Uterus (tissue), 4 donors: ENCODE results near the gene ST6GAL2. TPM values are rescaled to one million over a fixed set of nuclear protein-coding genes. Genes with fewer than 3 reads are reported as not detected.

ENCODE experiments used
- DNase-seq, 2 donors: peaks; one replicate each; pipeline ENCODE4 v3.0.0-alpha.2; 2019 to 2020
- H3K27ac ChIP-seq, 2 donors: fragments of 200-600 bp; sonication (generic); 1 replicate in 1 of 2; 2 replicates in 1 of 2; pipeline ENCODE4 v1.5.1; 2016 to 2018
- H3K27me3 ChIP-seq, 2 donors: fragments of 200-600 bp; sonication (generic); one replicate each; pipeline ENCODE4 v1.5.1; 2018 to 2019; ENCODE audit warnings: control low read depth in 1 of 2
- H3K36me3 ChIP-seq, 2 donors: fragments of 200-600 bp; sonication (generic); one replicate each; pipeline ENCODE4 v1.5.1; 2019; ENCODE audit warnings: control low read depth in 1 of 2
- H3K4me1 ChIP-seq, 2 donors: fragments of 200-600 bp; sonication (generic); one replicate each; pipeline ENCODE4 v1.5.1; 2018 to 2019; ENCODE audit warnings: control low read depth in 1 of 2
- H3K4me3 ChIP-seq, 2 donors: fragments of 200-600 bp; sonication (generic); 1 replicate in 1 of 2; 2 replicates in 1 of 2; pipeline ENCODE4 v1.5.1; 2018 to 2019; ENCODE audit warnings: mild to moderate bottlenecking in 1 of 2
- H3K9me3 ChIP-seq, 2 donors: fragments of 200-600 bp; sonication (generic); one replicate each; pipeline ENCODE4 v1.5.1; 2019; ENCODE audit warnings: control low read depth in 1 of 2
- CTCF ChIP-seq, 4 experiments: fragments of 200-600 bp in 2 of 4; fragments of 450-650 bp in 2 of 4; sonication (generic) in 2 of 4; IDR thresholded peaks; one replicate each; pipeline ENCODE4 v1.5.1; 2016 to 2019; ENCODE audit warnings: antibody characterized with exemption in 4 of 4, mild to moderate bottlenecking in 2 of 4, moderate library complexity in 1 of 4
- POLR2A ChIP-seq, 2 donors: fragments of 450-650 bp; IDR thresholded peaks; one replicate each; pipeline ENCODE4 v1.6.1; 2016; ENCODE audit warnings: antibody characterized with exemption in 2 of 2, mild to moderate bottlenecking in 1 of 2, moderate library complexity in 1 of 2
- intact Hi-C: fragments of 100-400 bp; cut with DNase I; formaldehyde crosslinking; loops from one replicate; pipeline ENCODE4 v1.15.1; 2023; ENCODE audit warnings: low total_unique reads
- total RNA-seq, 4 donors: library from RNA; depleted of rRNA in 3 of 4; stranded (reverse); fragments of >200 nt in 3 of 4; gene quantifications; one replicate each; pipeline versions ENCODE4 v1.1.0 to v1.2.4, GENCODE V29; 2014 to 2023
- donor health status: DM: yes; HTN: yes; CAD: no.

ST6GAL2 gene
- total RNA-seq, 4 donors from 2014 or later: 0.51 to 64.2 (median 2.6) TPM; not detected in 1

DNA sequence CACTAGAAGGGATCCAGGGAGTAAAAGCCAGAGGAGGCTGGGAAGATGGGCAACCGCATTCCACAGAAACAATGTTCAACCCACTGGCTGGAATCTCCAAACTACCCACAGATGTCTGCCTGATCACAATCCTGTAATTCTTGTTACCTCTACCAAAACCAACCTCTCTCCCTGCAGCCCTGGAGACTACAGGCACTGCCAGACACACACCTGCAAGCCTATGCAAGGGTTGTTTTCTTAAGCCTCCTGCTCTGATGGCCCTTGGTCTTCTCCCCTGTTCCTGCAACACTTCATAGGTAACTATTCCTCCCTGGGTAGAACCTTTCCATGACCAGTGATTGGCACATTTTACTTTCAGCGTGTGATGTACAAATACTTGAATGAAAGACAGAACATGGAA lies 21.9 kb downstream of the ST6GAL2 start:
- intact Hi-C loops: no loop called here
- TF ChIP-seq POLR2A (IDR thresholded peaks at IDR 0.05) (no peak), CTCF (IDR thresholded peaks at IDR 0.05) (no peak)
- H3K4me3 ChIP-seq: no peak overlapping the region
- no peaks in the 10 kb centered on the region for H3K27me3 ChIP-seq
- no peaks in the 10 kb centered on the region for H3K4me1 ChIP-seq
- no peaks in the 10 kb centered on the region for H3K36me3 ChIP-seq
- no peaks in the 10 kb centered on the region for H3K9me3 ChIP-seq
- no peak overlapping the region for H3K27ac ChIP-seq
- no peak for DNase-seq

GRCh38 chr2:106863387-106863786 lies 22.6 kb downstream of the ST6GAL2 start:
- intact Hi-C loops: no loop called here
- no peak for DNase-seq
- Histone ChIP-seq H3K27ac (no peak overlapping the region), H3K36me3 (no peaks in the 10 kb centered on the region), H3K9me3 (no peaks in the 10 kb centered on the region), H3K4me3 (no peak overlapping the region), H3K27me3 (no peaks in the 10 kb centered on the region), H3K4me1 (no peaks in the 10 kb centered on the region)
- TF ChIP-seq CTCF (IDR thresholded peaks at IDR 0.05): no peak
- no peak for TF ChIP-seq POLR2A (IDR thresholded peaks at IDR 0.05)

- H3K4me1 ChIP-seq: no peaks in the 10 kb centered on the region
- intact Hi-C loops: no loop called here
- TF ChIP-seq POLR2A (IDR thresholded peaks at IDR 0.05) (no peak), CTCF (IDR thresholded peaks at IDR 0.05) (no peak)
- H3K4me3 ChIP-seq: no peak overlapping the region
- DNase-seq: no peak
- no peaks in the 10 kb centered on the region for H3K36me3 ChIP-seq
- H3K27me3 ChIP-seq: no peaks in the 10 kb centered on the region
- no peaks in the 10 kb centered on the region for H3K9me3 ChIP-seq
- no peak overlapping the region for H3K27ac ChIP-seq
Observed at GRCh38 chr2:106859498-106859897, 26.5 kb downstream of the ST6GAL2 start.

DNA sequence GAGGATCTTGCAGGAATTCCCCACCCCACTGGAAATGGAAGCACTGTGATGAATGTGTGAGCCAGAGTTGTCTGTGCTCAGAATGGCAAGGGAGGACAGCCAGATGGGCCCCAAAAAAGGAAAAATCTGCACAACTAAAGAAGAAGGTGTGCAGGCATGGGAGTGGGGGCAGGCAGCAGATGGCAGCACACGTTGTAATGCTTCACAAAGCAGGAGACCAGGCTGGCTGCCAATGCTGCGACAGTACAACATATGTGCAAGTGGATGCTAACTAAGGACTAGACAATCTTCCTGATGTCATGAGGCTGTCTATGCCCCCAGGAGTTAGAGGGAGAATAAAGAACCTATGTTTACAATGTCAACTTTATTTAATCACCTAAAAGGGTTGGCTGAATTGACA lies 27.2 kb downstream of the ST6GAL2 start:
- Histone ChIP-seq H3K4me1 (no peaks in the 10 kb centered on the region), H3K27ac (no peak overlapping the region)

DNA sequence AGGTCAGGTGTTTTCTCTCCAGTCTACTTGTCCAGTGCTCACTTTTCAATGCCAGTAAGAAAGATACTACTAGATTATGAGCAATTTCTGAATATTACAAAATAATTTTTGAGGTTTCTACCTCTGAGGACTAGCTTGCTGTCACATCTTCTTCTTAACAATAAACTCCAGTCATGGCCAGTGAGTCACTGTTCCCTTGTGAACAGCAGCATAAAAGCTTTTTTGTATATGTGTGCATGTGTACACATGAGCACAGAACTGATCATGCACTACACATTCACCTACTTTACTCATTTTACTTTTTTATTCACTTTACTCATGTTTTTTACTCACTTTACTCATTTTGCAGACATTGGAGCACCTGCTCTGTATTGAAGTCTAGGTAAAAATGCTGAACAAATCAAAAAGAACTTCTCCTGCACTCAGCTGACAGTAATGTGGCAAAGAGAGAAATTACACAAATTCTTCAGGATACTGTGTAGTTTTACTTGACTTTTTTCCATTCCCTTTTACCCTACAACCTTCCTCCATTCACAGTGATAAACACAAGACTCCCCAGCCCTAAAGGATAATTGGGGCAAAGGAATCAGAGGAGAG lies 28.0 kb downstream of the ST6GAL2 start:
- H3K36me3 ChIP-seq: no peaks in the 10 kb centered on the region
- no peak for DNase-seq
- no peak overlapping the region for H3K27ac ChIP-seq
- no peaks in the 10 kb centered on the region for H3K9me3 ChIP-seq
- H3K4me1 ChIP-seq: no peaks in the 10 kb centered on the region
- no peaks in the 10 kb centered on the region for H3K27me3 ChIP-seq
- no peak for TF ChIP-seq CTCF (IDR thresholded peaks at IDR 0.05)
- TF ChIP-seq POLR2A (IDR thresholded peaks at IDR 0.05): no peak
- intact Hi-C loops: no loop called here
- H3K4me3 ChIP-seq: no peak overlapping the region

More for the DNA sequence above, 27.2 kb downstream of the ST6GAL2 start:
- intact Hi-C loops: no loop called here
- Histone ChIP-seq H3K36me3 (no peaks in the 10 kb centered on the region), H3K27me3 (no peaks in the 10 kb centered on the region), H3K4me3 (no peak overlapping the region), H3K9me3 (no peaks in the 10 kb centered on the region)
- no peak for DNase-seq
- TF ChIP-seq POLR2A (IDR thresholded peaks at IDR 0.05) (no peak), CTCF (IDR thresholded peaks at IDR 0.05) (no peak)
